GM18870 (cell line): Measurements from ENCODE around the gene SETD3.

Experiments
- ATAC-seq: cut with Tn5 transposase; IDR thresholded peaks from one replicate; pipeline ENCODE4 v1.9.1; 2021; ENCODE audit warnings: moderate library complexity; ENCODE audit not compliant: unreplicated experiment

The SETD3 gene

DNA sequence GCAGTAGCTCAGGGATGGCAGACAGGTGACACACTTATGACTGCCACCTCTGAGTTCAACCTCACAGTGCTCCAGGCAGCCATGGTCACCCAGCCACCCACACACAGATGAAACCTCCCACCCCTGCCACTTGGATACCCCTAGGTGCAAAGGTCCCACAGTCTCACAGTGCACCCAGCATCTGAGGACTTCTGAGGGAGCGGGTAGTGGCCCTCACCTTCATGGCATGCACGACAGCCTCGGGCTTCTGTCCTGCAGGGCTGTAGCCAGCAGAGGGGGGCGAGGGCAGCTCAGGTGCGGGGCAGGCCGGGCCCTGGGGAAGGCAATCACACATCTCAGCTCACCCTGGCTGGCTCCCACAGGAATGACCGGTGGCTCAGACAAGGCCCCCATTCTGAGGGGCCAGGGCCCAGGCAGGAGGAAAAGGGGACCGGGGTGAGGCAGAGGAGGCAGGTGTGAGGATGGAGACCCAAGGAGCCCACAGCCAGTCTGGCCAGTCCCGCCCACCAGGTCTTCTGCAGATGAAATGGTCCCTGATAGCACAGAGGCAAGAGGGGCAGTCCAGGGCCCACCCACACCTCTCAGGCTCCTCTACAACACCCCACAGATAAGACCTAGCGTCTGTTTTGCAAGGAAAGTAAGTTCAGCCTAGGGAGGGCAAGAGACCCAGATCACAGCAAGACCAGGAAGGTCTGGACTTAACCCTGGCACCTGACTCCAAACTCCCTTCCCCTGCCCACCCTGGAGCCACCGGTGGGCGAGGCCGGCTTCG, 36.4 kb upstream of the SETD3 start:
- no peak for ATAC-seq

DNA sequence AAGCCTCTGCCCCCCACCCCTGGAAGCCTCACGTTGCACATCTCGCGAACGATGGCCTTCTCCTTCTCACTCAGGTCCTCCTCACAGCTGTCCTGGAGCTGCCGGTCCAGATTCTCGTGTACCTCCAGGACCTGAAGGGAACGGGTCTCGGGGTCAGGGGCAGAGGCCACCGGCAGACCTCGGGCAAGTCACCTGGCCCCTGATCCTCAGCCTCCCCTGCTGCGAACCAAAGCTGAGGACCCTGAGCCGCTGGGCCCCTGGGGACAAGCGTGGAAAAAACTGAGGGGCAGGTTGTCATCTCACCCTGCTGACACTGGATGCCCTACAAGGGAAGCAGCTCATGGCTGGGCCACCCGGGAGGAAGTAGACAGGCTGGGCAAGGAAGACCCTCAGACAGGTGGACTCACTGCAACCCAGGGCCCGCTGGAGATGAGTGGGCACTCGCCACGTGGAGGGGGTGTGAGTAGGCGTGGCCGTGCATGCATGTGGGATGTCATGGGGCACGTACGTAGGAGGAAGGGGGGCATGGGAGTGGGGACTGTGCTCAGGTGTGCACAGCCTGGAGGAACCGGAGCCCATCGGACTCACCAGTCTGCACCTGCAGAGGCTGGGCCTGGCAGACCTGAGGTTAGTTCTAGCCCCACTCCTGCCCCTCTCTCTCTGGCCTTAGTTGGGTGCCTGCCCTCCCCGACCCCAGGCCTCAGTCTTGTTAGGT, 35.7 kb upstream of the SETD3 start:
- no peak for ATAC-seq

DNA sequence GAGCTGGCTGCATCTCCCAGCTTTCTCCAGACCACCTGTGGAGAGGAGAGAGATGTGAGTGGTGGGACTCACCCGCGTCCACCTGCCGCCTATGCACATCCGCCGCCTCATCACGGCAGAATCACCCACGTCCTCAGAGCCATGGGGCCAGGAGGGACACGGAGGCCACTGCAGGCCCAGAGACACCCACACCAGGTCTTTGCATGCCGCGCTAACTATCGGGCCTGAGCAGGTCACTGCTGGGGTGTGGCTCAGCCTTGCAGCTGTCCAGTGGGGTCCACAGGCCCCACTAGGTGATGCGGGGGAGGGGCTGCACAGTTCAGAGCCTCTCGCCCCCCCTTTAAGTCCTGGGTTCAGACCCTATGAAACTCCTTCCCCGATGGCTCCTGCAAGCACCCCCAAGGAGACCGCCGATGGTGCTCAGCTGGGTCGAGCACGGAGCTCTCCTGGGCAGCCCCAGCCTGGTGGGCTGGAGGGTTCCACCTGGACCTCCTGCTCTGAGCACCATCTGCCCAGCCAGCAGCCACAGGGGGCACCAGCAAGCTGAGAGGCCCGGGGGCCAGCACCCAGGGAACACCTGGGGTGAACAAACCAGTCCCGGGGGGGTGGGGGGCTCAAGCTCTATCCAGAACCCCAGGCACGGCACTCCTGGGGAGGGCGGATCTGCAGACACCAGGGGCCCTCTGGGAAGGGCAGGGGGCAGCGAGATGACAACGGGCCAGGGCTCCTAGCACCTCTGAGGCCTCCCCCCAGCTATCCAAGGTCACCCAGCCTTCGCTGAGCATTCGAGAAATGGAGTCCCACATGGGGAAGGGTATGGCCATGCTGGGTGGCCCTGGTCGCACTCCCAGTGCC, 34.9 kb upstream of the SETD3 start:
- no peak for ATAC-seq

DNA sequence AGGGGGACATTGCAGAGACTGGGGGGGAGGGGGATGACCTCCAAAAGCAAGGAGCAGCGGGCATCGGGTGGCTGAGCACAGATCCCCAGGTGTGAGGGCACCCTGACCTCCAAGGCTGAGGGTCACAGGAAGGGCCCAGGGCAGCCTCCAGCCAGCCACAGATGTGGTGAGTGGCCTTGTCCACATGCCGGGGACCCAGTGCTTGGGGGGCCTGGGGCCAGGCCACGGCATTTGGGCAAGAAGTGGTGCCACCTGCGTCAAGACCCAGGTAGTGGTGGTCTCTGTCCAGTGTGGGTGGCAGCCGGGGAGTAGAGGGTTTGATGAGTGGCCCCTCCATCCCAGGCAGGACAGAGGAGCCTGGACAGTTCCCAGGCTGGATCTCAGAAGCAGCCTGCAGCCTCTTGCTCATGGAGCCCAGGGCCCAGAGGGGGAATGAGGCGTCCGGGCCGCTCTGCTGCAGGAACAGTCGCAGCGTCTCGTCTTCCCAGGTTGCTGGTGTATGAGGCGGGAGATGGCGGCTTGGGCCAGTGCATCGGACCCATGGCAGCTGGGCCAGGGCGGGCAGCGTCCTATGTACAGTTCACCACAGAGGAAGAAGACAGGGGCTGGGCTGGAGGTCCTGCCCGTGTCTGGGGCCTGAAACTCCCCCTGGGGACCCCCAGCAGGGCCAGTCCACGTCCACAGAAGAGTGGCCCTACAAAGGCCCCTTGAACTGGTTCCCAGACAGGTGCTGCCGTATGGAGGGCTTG, 34.1 kb upstream of the SETD3 start:
- ATAC-seq = no peak

DNA sequence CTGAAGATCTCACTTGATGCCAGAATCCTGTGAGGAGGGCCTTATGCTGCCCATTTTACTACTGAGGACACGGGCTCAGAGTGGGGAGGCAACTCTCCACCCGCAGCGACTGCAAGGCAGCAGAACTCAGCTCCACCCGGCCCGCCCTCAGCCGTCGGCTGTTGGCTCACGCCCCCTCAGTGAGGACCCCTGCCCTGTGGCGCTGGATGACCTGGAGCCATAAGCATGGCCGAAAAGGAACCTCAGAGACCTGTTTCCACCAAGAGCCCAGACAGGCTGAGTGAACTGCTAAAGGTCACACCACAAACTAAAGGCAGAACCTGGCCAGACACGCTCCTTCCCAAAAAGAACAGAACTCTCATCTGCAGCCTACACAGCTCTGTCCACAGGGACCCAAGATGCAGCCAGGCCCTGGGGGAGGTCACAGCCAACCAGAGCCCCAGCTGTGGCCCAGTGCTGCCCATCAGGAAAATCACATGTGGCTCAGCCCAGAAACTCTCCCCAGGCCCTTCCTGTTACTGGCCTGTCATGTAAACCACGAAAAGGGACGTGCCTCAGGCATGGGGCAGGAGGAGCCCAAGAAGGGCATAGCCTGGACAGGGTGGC, 33.4 kb upstream of the SETD3 start:
- no peak for ATAC-seq

DNA sequence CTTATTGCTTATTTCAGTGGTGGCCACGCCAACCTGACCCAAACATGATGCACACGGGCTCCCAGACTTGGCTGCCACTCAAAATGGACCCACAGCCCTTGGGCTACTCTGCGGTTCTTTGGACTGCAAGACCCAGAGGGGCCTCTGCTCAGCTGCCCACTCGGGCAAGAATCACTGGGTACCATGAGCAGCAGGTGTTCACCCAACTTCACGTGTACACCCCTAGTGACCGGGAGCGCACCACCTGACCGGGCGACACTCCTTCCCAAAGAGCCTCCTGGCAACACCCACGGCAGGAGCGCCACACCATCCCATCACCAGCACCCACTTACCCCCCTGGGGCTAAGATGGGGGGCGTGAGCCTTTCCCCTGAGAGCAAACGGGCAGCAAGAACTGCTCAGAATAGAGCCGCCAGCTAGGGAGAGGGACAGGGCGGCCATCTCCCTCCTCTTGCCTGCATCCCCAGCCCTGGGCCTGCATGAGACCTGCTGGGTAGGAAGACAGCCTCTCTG, 32.6 kb upstream of the SETD3 start:
- ATAC-seq = no peak

DNA sequence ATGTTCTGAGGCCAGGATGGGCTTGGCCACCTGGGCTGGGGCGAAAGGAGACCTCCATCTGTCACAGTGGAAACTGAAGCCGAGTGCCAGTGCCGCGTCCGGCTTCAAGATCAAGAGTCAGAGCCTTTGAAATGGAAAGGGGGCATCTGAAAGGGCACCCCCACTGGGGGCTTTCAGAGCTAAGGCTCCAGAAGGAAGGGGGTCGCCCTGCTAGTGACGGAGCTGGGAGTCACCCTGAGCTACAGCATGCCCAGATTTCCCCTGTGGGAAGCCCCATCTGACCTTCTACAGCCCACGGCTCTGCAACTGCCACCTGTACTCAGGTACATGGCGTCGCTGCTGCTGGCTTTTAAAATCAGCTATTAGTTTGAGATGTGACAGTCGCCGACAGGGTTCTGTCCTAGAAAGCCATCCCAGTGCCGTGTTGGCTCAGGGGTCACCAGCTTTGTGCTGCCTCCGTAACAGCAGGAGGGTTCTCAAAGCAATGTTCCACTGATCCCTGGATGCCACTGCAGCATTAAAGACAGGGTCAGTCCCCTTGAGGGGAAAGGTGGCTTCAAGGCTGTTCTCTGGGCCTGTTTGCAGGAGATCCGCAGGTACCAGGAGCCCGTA, 32.0 kb upstream of the SETD3 start:
- ATAC-seq = no peak

DNA sequence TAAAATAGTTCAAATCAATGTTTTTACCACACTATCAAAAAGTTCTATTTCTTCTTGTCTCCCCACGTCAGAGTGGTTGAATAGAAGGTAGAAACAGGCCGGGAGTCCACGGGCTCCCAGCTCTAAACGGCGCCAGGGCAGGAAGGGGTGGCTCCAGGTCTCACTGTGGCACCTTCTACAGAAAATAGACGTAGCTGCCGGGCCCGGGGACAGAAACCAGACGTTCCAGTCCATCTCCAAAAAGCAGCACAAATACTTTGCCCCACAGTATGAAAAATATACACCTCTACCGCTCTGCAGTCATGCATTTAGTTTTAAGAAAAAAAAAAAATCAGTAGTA, 31.4 kb upstream of the SETD3 start:
- no peak for ATAC-seq

DNA sequence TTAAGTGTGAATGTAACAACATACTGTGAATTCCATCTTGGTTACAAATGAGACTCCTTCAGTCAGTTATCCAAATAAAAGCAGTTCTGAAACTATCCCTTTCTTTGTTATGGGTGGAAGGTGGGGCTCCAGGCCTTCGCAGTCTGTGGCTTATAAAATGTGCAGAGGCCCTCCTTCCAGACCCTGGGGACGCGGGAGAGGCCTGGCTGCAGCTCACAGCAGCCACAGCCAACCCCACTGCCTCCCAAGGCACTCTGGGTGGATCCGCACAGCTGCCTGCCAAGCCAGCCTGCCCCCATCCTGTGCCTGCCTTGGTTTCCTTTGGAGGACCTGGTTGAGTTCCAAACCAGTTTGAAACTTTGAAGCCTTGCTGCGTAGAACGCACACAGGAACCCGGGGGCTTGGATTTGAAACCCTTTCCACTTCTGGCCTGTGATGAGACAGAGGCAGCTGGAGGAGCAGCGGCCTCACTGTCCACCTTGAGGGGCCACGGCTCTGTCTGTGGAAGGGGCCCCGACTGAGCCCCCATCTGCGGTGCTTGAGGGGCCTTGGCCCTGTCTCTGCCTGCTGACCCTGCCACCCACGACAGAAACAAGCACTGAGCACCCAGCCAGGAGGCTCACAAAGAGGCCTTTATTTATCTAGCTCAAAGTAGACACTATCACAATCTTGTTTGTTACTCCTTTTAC, 30.9 kb upstream of the SETD3 start:
- ATAC-seq = no peak

DNA sequence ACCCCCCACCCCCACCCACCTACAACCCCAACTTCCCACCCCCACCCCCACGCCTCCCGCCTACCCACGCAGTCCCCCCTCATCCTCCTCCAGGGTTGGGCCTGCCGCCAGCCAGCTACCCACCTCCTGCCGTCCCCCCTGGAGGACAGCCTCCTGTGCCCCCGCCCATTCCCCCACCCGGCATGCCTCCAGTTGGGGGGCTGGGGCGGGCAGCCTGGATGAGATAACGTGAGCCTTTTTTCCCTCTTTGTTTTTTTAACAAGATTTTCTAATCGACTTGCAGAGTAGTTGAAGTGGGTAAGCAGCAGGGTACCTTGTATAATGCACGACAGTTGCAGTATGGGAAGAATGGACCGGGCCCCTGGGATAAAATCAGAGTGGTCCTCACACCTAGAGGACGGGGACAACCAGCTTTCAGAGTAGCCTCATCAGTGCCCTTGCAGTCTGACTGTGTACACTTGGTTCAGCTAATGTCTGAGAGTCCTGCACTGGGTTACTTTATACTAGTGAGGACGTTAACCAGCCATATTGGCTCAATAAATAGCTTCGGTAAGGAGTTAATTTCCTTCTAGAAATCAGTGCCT, 30.0 kb upstream of the SETD3 start:
- no peak for ATAC-seq

DNA sequence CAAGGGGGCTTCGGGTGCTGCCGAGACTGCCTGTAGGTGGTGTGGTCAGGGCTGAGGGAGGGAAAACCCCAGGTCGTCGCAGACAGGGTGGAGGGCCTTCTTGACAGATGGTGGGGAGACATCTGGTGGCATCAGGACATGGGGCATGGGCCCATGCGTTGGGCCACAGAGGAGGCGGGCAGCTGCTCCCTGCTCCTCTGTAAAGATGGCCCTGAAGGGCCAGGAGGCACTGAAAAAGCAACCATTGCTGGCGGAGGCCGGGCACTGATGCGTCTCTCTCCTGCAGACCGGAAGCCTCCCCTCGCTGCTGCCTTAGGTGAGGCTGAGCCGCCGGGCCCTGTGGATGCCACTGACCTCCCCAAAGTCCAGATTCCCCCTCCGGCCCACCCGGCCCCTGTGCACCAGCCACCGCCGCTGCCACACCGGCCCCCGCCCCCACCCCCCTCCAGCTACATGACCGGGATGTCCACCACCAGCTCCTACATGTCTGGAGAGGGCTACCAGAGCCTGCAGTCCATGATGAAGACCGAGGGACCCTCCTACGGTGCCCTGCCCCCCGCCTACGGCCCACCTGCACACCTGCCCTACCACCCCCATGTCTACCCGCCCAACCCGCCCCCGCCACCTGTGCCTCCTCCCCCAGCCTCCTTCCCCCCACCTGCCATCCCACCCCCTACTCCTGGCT, 29.4 kb upstream of the SETD3 start:
- ATAC-seq = no peak

DNA sequence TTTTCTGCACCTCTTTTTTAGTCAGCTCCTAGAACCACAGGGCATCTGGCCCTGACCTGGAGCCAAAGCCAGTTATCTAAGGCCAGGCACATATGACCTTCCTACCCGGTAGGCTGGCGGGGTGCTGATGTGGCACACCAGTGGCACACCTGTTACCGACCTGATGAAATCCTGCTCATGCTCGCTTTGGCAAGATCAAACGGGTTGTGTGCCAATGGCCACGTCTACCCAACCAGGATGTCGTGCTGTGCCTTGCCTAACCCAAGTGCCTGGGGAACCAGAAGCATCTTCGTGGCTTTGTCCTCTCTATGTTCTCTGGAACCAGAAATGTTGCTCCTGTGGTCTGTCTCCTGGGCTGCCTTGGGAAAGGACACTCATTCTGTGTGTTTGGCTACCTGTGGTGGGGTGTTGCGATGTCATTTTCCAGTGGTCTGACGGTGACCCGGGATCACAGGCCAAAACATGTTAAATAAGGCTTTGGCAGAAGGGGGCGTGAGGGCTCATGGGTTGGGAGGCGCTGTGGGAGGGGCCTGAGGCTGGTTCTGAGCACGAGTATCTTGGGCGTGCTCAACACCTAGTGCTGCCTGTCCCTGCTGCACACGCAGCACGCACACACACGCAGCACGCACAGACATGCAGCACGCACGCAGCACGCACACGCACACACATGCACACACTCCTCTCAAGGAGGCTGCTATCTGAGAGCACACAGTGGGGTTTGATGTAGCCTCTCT, 28.4 kb upstream of the SETD3 start:
- no peak for ATAC-seq

DNA sequence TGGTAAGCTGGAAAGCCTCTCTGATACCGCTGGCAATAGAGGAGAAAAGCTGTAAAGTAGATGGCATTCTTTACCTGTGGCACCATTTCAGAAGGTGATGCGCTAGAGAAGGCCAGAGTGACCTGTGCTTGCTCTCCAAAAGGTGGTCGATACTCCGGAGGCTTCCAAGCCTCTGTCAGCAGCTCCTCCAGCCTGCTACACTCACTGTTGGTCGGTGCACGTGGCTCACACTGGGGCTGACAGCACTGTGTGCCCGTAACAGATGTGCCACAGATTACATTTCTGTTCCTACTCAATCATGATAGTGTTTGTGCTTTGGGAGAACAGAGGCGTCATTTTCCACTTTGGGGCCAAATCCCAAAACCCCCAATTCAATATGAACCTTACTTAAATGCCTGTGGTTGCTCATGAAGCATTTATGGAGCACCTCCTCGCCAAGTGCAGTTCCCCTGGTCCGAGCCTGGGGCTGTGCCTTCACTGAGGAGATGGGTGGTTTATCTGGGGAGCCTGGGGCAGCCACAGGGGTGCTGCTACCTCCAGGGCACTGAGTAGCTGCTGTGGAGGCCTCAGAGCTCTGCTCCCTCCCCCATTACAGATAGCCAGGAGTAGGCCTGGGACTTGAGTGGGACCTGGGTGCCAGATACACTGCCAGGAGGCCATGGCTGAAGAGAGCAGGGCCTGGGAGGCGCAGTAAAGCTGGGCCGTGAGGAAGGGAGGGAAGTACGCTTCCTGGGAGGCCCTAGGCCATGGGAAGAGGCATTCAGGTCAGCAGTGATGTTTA, 27.4 kb upstream of the SETD3 start:
- no peak for ATAC-seq

DNA sequence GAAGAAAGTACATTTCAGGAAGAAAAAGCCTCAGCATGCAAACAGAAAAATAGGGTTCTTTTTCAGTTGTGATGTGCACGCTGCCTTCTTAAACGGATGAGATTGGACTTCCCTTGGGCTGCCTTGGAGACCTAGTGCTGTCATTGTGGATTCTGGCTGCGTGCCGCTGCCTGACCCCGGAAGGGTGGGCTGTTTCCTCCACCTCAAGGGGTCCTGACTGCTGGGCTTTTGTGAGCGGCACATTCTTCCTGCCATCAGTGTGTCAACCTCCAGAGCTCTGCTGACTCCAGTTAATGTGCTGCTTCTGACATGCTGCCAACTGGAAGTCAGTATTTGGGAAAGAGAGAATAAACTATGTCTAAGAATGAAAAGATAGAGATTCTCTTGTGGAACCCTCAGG, 25.6 kb upstream of the SETD3 start:
- ATAC-seq = no peak

DNA sequence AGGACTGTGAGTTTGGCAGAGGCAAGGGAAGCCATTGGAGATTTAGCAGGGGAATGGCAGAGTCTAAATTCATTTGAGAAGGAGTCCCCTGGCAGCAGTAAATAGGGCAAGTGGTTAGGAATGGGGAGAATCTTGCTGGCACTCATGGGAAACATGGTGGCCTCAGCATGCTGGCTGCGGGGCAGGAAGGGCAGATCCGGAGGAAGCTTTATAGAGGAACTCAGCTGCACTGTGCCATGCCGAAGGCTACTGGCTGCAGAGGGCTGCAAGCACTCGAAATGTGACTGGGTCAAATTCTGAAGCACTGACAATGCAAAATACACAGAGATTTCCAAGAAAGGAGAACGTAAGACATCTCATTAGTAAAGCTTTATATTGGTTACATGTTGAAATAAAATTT, 24.4 kb upstream of the SETD3 start:
- ATAC-seq = no peak

DNA sequence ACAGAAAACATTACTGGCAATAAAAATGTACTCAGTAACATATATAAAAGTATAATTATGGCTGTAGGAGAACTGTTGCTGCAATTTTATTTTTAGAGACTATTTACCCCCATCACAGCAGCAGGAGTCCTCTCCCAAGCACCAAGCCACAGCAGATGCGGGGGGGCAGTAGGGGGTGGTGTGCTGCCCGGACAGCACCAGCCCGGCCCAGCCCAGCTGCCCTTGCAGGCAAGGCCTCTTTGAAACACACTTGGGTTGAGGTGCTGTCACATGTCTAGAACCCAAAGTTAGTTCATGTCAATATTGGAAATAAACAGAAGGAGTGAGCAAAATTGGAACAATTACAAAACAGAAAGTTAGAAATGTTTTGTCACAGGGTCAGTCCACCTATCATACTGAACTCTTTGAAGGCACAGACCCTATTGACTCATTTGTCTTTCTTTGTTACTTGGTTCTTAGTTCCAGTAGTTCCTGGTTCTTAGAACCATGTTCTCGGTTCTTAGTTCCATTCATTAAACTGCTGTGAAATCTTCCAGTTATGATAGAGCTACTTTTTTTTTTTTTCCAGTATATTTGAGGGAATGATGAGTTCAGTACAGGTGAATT, 23.3 kb upstream of the SETD3 start:
- ATAC-seq = no peak

DNA sequence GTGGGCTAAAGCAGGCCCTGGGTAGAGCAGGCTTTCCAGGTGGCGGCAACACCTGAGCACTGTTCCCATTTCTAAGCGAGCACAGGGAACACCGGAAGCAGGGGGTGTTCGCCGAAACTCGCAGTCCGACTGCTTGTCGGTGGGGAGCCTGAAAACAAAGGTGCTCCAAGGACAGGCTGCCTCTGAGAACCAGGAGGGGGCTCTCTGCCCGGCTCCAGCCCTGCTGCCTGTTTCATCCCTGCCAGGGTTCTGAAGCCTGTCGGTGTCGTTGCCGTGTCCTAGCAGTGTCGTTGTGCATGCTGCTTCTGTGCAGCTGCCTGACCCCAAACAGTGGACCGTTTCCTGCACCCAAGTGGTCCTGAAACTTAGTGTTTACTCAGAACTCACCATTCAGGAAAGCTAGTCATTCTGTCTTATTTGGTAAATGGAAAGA, 22.3 kb upstream of the SETD3 start:
- no peak for ATAC-seq
